CD4-positive, alpha-beta T cell (primary cell): ENCODE data around the gene ARHGAP42. TPM values are rescaled to one million over a fixed set of nuclear protein-coding genes. Genes with fewer than 3 reads are reported as not detected.

Source experiments
- ATAC-seq: fragments of 200-7000 bp; cut with Tn5 transposase; one replicate; pipeline ENCODE4 v1.10.0; 2022; ENCODE audit warnings: mild to moderate bottlenecking; ENCODE audit not compliant: poor library complexity
- CTCF ChIA-PET: fragments of 350-600 bp; sonication (Branson Sonifier 250); formaldehyde crosslinking; loops from one replicate; lab custom pipeline; 2021; ENCODE audit warnings: antibody characterized with exemption, inconsistent platforms; lab: Charles Lee
- POLR2A ChIA-PET: fragments of 350-600 bp; sonication (Branson Sonifier 250); formaldehyde crosslinking; loops from one replicate; lab custom pipeline; 2021; ENCODE audit warnings: antibody characterized with exemption, inconsistent platforms; lab: Charles Lee
- DNase-seq, 14 experiments: peaks; one replicate each; pipeline ENCODE4 v3.0.0-alpha.2; 2013 to 2020; ENCODE audit warnings: mixed read lengths in 2 of 14
- H3K27ac ChIP-seq, 2 donors: one replicate each; pipeline versions ENCODE4 v1.5.1 to v1.7.0; 2013; ENCODE audit warnings: low read length in 2 of 2, low read depth in 1 of 2, mild to moderate bottlenecking in 1 of 2
- H3K27me3 ChIP-seq, 2 experiments: 1 replicate in 1 of 2; 2 replicates in 1 of 2; pipeline versions ENCODE4 v1.6.1 to v1.7.0; 2013; ENCODE audit warnings: low read length in 2 of 2, control low read depth in 1 of 2, mild to moderate bottlenecking in 1 of 2, moderate library complexity in 1 of 2; ENCODE audit not compliant: insufficient read depth in 2 of 2, control insufficient read depth in 1 of 2
- H3K36me3 ChIP-seq: one replicate; pipeline ENCODE4 v1.6.1; 2013; ENCODE audit warnings: low read length, control low read depth; ENCODE audit not compliant: insufficient read depth
- H3K4me1 ChIP-seq: one replicate; pipeline ENCODE4 v1.6.1; 2013; ENCODE audit warnings: low read length, control low read depth; ENCODE audit not compliant: insufficient read depth
- H3K4me3 ChIP-seq: one replicate; pipeline ENCODE4 v1.5.1; 2013; ENCODE audit warnings: mild to moderate bottlenecking, low read length, moderate library complexity
- H3K9me3 ChIP-seq, 2 experiments: 1 replicate in 1 of 2; 2 replicates in 1 of 2; pipeline versions ENCODE4 v1.6.1 to v1.7.0; 2013; ENCODE audit warnings: low read length in 2 of 2, mild to moderate bottlenecking in 2 of 2, control low read depth in 1 of 2, moderate library complexity in 1 of 2; ENCODE audit not compliant: control insufficient read depth in 1 of 2, insufficient read depth in 1 of 2
- H3K27ac Mint-ChIP-seq: one replicate; pipeline ENCODE4 v1.8.0; 2020; ENCODE audit warnings: mixed read lengths
- H3K27me3 Mint-ChIP-seq: one replicate; pipeline ENCODE4 v1.8.0; 2021; ENCODE audit warnings: mixed read lengths
- H3K36me3 Mint-ChIP-seq: one replicate; pipeline ENCODE4 v1.8.0; 2021; ENCODE audit warnings: low read depth, mixed read lengths
- H3K4me1 Mint-ChIP-seq: one replicate; pipeline ENCODE4 v1.8.0; 2021; ENCODE audit warnings: low read depth, mixed read lengths
- H3K4me3 Mint-ChIP-seq: one replicate; pipeline ENCODE4 v1.8.0; 2020; ENCODE audit warnings: mild to moderate bottlenecking, mixed read lengths
- H3K9me3 Mint-ChIP-seq: one replicate; pipeline ENCODE4 v1.8.0; 2020; ENCODE audit warnings: mixed read lengths
- intact Hi-C, 2 experiments: fragments of 100-400 bp; cut with DNase I in 1 of 2; cut with micrococcal nuclease in 1 of 2; formaldehyde crosslinking; loops; one replicate each; pipeline versions ENCODE4 v1.15.1 to v1.9.0; 2023 to 2025; cut with DNase I, micrococcal nuclease
- total RNA-seq, 174 experiments: library from RNA in 2 of 174; stranded (reverse) in 2 of 174; gene quantifications; one replicate each; pipeline ENCODE4 v1.2.3 and lab custom pipeline; 2021 to 2026
- TF ChIP-seq, protein P1 (sequence below): fragments of 200-600 bp; IDR thresholded peaks from one replicate; pipeline ENCODE4 v1.8.0; 2022; ENCODE audit warnings: antibody characterized with exemption, mild to moderate bottlenecking

The ARHGAP42 gene
- total RNA-seq, 2 experiments from 2014 or later, result not detected

DNA sequence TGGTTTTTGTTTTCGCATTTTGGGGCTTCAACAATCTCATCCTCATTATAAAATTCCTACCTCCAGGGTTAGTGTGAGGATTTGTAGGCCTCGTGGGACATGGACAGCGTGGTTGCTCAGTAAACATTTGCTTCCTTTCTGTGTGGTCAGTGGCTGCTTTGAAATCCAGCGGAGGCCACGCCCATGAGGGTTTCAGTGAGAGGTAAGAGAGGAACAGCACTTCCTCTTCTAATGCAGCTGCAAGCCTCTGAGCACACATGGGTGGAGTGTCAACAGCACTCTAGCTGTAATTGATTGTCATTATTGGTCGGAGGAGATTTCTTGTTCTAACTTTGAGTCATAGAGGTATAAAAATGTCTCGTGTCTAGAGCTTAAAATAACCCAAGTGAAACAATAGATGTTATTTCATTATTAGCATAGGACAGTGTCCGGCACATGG, 6.0 kb upstream of the ARHGAP42 start:
- no peak for ATAC-seq
- no peak overlapping the region for H3K4me3 Mint-ChIP-seq
- H3K27me3 Mint-ChIP-seq, result peaks cover 15% of the 10 kb centered on the region
- no peaks in the 10 kb centered on the region for H3K4me1 ChIP-seq
- H3K4me3 ChIP-seq, result no peak overlapping the region
- intact Hi-C loops, result no loop called here
- no peaks in the 10 kb centered on the region for H3K36me3 ChIP-seq
- H3K27me3 ChIP-seq, result no peaks in the 10 kb centered on the region
- CTCF ChIA-PET, result no interaction called here
- H3K27ac Mint-ChIP-seq, result no peak overlapping the region
- H3K9me3 Mint-ChIP-seq, result peaks cover 3% of the 10 kb centered on the region
- POLR2A ChIA-PET, result no interaction called here
- peaks cover 0 to 13% of the 10 kb centered on the region in 2 experiments for H3K9me3 ChIP-seq
- TF ChIP-seq, protein P1, sequence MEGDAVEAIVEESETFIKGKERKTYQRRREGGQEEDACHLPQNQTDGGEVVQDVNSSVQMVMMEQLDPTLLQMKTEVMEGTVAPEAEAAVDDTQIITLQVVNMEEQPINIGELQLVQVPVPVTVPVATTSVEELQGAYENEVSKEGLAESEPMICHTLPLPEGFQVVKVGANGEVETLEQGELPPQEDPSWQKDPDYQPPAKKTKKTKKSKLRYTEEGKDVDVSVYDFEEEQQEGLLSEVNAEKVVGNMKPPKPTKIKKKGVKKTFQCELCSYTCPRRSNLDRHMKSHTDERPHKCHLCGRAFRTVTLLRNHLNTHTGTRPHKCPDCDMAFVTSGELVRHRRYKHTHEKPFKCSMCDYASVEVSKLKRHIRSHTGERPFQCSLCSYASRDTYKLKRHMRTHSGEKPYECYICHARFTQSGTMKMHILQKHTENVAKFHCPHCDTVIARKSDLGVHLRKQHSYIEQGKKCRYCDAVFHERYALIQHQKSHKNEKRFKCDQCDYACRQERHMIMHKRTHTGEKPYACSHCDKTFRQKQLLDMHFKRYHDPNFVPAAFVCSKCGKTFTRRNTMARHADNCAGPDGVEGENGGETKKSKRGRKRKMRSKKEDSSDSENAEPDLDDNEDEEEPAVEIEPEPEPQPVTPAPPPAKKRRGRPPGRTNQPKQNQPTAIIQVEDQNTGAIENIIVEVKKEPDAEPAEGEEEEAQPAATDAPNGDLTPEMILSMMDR, result no peak
- no peaks in the 10 kb centered on the region for H3K36me3 Mint-ChIP-seq
- peaks cover 10% of the 10 kb centered on the region for H3K4me1 Mint-ChIP-seq
- H3K27ac ChIP-seq, result no peak overlapping the region
- DNase-seq, result peak in 3 of 14 experiments; percentile 28 to 34 (median 29)

- H3K4me3 ChIP-seq, result no peak overlapping the region
- H3K27ac ChIP-seq, result no peak overlapping the region
- intact Hi-C loops, result no loop called here
- peaks cover 4 to 6% of the 10 kb centered on the region in 2 experiments for H3K27me3 ChIP-seq
- ATAC-seq (no peak), DNase-seq (no peak)
- peaks cover 0 to 19% of the 10 kb centered on the region in 2 experiments for H3K9me3 ChIP-seq
- no peaks in the 10 kb centered on the region for H3K36me3 Mint-ChIP-seq
- H3K4me1 ChIP-seq, result no peaks in the 10 kb centered on the region
- CTCF ChIA-PET, result no interaction called here
- peaks cover 10% of the 10 kb centered on the region for H3K4me1 Mint-ChIP-seq
- H3K36me3 ChIP-seq, result no peaks in the 10 kb centered on the region
- peaks cover 24% of the 10 kb centered on the region for H3K27me3 Mint-ChIP-seq
- no peak overlapping the region for H3K4me3 Mint-ChIP-seq
- no peaks in the 10 kb centered on the region for H3K9me3 Mint-ChIP-seq
- POLR2A ChIA-PET, result no interaction called here
- TF ChIP-seq, protein P1, result no peak
- H3K27ac Mint-ChIP-seq, result no peak overlapping the region
Observed at GRCh38 chr11:100682247-100682969, 4.7 kb upstream of the ARHGAP42 start.

- Mint-ChIP-seq H3K36me3 (no peaks in the 10 kb centered on the region), H3K27me3 (peaks cover 30% of the 10 kb centered on the region), H3K4me1 (peaks cover 16% of the 10 kb centered on the region), H3K4me3 (no peak overlapping the region), H3K27ac (no peak overlapping the region), H3K9me3 (no peaks in the 10 kb centered on the region)
- ChIA-PET POLR2A (no interaction called here), CTCF (no interaction called here)
- Histone ChIP-seq H3K27me3 (peaks cover 4 to 6% of the 10 kb centered on the region in 2 experiments), H3K9me3 (peaks cover 0 to 22% of the 10 kb centered on the region in 2 experiments), H3K4me3 (no peak overlapping the region), H3K27ac (no peak overlapping the region), H3K4me1 (no peaks in the 10 kb centered on the region), H3K36me3 (no peaks in the 10 kb centered on the region)
- ATAC-seq (no peak), DNase-seq (no peak)
- intact Hi-C loops, result no loop called here
- TF ChIP-seq, protein P1, result no peak
Observed at GRCh38 chr11:100683126-100683525, 4.0 kb upstream of the ARHGAP42 start.
